HG02798 (cell line): ENCODE results near the gene CCDC159.
"Not testable (repeated sequence)": the region's sequence is repeated elsewhere in the genome, so short reads cannot be mapped to it uniquely, and the experiment has no call there.

Source experiments
- ATAC-seq: cut with Tn5 transposase; IDR thresholded peaks from one replicate; pipeline ENCODE4 v1.9.1; 2021; ENCODE audit warnings: mild to moderate bottlenecking; ENCODE audit not compliant: unreplicated experiment, poor library complexity

Gene CCDC159

DNA sequence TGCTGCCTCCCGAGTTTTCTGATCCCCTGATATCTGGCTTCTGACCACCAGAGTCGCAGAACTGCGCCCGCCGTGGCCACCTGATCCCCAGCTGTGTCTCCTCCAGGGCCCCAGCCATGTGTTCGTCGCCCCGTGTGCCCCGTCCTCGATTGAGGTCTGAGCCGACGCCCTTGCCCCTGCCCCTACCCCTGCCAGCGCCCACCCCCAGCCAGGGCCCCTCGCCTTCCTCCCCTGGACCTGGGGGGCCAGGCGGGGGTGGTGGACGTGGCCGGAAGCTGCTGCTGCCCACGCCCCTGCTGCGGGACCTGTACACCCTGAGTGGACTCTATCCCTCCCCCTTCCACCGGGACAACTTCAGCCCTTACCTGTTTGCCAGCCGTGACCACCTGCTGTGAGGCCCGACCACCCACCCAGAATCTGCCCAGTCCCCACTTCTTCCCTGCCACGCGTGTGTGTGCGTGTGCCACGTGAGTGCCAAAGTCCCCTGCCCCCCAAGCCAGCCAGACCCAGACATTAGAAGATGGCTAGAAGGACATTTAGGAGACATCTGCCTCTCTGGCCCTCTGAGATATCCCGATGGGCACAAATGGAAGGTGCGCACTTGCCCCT, 18.1 kb downstream of the CCDC159 start:
- no peak for ATAC-seq

DNA sequence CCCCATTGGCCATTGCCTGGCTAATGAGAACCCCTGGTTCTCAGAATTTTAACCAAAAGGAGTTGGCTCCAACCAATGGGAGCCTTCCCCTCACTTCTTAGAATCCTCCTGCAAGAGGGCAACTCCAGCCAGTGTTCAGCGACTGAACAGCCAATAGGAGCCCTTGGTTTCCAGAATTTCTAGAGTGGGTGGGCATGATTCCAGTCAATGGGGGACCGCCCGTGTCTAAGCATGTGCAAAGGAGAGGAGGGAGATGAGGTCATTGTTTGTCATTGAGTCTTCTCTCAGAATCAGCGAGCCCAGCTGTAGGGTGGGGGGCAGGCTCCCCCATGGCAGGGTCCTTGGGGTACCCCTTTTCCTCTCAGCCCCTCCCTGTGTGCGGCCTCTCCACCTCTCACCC, 18.6 kb downstream of the CCDC159 start:
- ATAC-seq, result no peak

DNA sequence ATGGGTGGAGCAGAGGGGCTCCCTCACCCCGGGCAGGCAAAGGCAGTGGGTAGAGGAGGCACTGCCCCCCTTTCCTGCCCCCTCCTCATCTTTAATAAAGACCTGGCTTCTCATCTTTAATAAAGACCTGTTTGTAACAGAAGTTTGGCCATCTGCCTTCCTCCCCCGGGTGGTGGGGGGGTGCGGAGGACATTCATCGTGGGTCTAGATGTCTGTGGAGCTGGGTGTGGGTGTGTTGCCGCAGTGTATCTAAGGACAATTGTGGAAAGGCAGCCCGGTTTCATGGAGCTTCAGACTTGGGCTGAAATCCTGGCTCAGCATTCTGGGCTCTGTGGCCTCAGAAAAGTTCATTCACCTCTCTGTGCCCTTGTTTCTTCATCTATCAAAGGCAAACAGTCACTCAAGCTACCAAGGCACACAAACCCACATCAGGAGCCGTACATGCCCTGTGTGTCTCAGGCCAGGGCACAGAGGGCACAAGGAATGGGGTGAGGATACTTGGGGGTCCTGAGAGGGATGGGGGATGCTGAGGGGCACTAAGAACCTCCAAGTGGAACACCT, 19.3 kb downstream of the CCDC159 start:
- no peak for ATAC-seq

- ATAC-seq, result no peak
Measured at GRCh38 chr19:11367528-11367927, 21.2 kb downstream of the CCDC159 start.

GRCh38 chr19:11370744-11371143, 24.4 kb downstream of the CCDC159 start:
- no peak for ATAC-seq

- no peak for ATAC-seq
Measured at GRCh38 chr19:11373166-11373884, 27.0 kb downstream of the CCDC159 start.

DNA sequence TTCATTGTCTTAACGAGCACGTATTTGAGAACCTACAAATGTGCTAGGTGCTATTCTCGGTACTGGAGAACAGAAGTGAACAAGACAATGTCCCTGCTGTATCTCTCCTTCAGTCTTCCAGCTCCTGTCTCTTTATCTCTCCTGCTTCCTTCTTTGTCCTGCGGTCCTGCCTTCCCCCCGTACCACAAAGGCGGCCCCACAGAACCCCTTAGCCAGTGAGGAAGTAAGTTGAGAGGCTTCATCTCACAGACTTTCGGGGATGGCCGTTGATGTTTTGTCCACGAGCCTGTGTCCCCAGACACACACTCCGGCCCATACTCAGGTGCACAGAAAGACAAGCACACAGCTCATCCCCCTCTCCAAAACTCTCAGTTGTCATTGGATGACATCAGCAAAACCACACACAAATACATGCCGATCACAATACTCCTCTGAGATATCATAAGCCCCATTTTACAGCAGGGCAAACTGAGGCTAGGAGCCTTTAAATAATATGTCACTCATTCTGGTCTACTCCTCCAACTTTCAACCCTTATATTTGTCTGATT, 27.6 kb downstream of the CCDC159 start:
- ATAC-seq, result no peak

DNA sequence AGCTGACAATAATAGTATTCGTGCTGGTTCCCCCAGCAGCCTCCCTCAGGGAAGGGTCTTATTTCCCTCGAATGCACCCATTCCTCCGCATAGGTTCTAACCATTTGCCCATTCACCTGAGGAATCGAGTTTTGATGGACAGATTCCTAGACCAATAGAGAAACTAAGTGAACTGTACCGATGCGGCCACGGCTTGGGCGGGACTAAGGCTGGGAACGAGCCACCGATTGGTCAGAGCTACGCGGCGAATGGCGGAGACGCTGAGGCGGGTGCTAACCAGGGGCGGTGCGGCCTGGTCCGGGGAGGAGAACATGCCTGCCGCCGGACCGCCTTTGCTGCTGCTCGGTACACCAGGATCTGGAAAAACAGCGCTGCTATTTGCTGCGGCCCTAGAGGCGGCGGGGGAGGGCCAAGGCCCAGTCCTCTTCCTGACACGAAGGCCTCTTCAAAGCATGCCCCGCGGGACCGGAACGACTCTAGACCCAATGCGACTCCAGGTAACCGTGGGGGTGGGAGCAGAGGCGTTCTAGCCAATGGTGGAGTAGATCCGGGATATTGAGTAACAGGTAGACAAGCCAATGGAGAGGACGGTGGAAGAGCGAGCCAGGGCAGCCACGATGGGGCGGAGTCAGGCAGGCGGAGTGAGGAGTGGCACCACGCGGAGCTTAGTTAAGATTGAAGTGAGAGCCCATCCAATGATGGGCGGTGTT, 28.3 kb downstream of the CCDC159 start, which contains the start of gene SWSAP1:
TSS of gene SWSAP1 (plus strand) at position 234 of the 710 bp plus-strand sequence. CDS start at position 249, 15 bp downstream.
- ATAC-seq, result peak; percentile 91

- no peak for ATAC-seq
Measured at GRCh38 chr19:11375143-11375948, 29.0 kb downstream of the CCDC159 start.

- no peak for ATAC-seq
Measured at GRCh38 chr19:11377237-11377636, 30.9 kb downstream of the CCDC159 start.

DNA sequence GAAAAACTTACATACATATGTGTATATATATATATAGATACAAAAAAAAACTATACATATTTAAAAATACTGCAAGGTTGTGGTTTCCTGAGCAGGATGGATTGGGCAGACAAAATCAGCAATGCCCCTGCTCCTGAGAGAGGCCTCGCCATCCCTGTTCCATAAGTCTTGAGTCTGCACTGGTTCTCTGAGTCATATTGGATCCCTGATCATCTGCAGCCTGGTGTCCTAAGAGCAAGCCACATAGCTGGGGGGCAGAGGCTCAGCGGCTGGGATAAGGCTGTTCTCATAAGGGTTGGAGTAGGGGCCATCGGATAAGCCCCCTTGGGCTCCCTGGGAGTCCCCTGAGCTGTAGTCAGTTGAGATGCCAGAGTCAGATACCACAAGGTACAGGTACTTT, 31.4 kb downstream of the CCDC159 start:
- ATAC-seq, result no peak

DNA sequence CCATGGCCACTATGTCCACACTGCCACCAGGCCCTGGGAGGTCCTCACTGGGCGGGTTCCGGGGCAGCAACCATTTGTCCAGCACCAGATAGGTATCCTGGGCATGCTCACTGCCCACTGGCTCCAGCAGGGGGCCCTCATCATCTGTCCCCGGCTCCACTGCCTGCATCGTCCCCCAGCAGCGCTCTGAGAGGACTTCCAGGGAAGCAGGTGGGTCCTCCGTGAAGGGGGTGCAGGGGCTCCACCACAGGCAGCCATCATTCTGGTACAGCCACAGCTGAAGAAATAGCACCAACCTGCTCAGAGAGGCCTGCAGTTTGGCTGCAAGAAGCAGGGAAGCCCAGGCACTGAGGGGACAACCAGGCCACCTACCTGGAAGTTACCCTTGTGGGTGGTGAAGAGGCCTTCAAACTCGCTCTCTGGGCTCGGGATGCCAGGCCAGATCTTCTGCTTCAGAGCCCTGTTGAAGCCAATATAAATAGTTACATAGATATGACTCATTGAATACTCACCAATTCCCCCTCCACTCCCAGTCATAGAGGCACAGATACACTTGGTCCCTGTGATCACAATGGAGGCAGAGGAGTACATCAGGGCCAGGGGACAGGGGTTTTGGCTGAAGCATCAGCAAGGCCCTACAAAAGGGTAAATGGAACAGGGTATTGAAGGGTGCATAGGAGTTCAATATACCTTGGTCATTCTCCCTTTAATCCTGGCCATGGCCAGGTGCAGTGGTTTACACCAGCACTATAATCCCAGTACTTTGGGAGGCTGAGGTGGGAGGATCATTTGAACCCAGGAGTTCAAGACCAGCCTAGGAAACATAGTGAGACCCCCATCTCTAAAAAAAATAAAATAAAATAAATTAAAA, 32.2 kb downstream of the CCDC159 start:
- no peak for ATAC-seq

GRCh38 chr19:11379269-11379845, 33.0 kb downstream of the CCDC159 start:
- not testable (repeated sequence) for ATAC-seq

GRCh38 chr19:11379857-11380350, 33.6 kb downstream of the CCDC159 start:
- ATAC-seq, result no peak

GRCh38 chr19:11380653-11381537, 34.6 kb downstream of the CCDC159 start:
- ATAC-seq, result peak; percentile 83

DNA sequence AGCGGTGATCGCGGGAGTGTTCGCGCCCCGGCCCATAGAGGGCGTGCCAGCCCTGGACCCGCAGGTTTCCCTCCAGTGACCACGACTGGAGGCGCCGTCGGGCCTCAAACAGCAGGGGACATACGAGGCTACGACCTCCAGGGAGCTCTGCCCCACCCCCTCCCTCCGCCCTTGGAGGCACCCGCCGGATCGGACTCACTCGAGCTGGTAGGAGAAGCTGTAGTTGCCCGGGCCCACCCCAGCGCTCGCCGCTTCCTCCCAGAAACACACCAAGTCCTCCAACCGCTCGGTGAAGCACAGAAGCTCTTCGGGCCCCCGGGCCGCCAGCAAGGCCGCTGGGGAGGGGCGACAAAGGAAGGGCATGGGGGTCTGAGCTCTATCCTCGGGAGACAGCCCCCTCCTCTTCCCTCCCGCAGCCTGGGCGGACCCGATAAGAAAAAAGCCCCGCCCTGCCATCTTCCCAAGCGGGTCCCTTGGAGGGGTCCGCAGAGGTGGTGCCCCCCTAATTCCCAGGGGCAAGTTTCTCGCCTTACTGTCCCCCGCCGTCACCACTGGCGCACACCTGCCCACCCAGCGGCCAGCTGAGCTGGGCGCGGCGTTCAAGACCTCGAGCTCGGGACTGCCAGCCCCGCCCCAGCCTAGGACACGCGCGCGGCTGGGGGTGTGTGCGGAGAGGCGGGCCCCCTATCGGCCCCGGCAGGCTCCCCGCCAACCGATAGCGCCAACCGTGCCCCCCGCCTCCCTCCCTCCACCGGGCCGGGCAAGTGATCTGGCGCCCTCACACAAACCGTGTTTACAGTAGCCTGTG, 36.8 kb downstream of the CCDC159 start:
- no peak for ATAC-seq

DNA sequence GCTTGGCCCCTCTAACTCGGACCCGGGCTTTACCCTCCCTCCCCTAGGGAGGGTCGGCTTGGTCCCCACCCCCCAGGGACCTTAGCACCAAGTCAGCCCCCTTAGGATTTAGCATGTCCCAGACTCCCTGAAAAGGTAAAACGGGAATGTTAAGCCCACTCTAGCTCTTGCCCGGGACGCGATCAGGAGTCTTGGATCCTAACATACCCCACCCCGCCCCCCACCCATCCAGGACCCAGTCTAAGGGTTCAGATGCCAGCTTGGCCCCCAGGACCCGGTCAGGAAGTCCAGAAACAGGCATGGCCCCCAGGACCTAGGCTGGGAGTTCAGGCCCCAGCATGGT, 37.4 kb downstream of the CCDC159 start:
- no peak for ATAC-seq
